MM.1S (cell line): ENCODE measurements around the gene SPEG.

Source experiments
- EZH2 ChIP-seq: fragments of 300-600 bp; sonication (generic); optimal IDR thresholded peaks from 2 replicates; pipeline ENCODE3; 2017; ENCODE audit warnings: low read depth, mild to moderate bottlenecking, antibody characterized with exemption, low read length, mixed read lengths
- EZH2phosphoT487 ChIP-seq: fragments of 300-600 bp; sonication (generic); IDR thresholded peaks from 2 replicates; pipeline ENCODE4 v1.6.1; 2018; ENCODE audit warnings: antibody characterized with exemption, low read length
- TF ChIP-seq, protein P1 (sequence below): fragments of 300-600 bp; sonication (generic); IDR thresholded peaks from 2 replicates; pipeline ENCODE4 v1.5.1; 2016; ENCODE audit warnings: antibody characterized with exemption, low read length, mixed read lengths

DNA sequence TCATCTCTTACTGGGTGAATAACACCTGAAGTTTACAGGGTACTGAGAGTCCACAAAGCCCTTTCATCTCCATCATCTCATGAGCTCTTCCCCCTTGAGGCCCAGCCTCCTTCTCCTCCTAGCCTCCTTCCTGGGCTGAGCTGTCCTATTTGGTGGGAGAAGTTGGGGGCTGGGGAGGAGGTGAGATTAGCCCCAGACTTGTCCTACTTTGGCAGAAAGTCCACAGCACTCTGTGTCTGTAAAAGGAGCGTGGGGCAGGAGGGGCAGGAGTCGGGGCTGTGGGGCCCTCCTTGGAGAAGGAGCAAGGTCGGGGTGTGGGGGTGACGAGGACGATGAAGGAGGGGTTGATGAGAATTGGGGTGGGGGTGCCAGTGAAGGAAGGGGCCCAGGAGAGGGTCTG is 26.4 kb upstream of the SPEG start:
- TF ChIP-seq, protein P1, sequence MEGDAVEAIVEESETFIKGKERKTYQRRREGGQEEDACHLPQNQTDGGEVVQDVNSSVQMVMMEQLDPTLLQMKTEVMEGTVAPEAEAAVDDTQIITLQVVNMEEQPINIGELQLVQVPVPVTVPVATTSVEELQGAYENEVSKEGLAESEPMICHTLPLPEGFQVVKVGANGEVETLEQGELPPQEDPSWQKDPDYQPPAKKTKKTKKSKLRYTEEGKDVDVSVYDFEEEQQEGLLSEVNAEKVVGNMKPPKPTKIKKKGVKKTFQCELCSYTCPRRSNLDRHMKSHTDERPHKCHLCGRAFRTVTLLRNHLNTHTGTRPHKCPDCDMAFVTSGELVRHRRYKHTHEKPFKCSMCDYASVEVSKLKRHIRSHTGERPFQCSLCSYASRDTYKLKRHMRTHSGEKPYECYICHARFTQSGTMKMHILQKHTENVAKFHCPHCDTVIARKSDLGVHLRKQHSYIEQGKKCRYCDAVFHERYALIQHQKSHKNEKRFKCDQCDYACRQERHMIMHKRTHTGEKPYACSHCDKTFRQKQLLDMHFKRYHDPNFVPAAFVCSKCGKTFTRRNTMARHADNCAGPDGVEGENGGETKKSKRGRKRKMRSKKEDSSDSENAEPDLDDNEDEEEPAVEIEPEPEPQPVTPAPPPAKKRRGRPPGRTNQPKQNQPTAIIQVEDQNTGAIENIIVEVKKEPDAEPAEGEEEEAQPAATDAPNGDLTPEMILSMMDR: no peak
- TF ChIP-seq EZH2phosphoT487 (no peak), EZH2 (no peak)
